ENCODE results near the gene BDH1.

The BDH1 gene

DNA sequence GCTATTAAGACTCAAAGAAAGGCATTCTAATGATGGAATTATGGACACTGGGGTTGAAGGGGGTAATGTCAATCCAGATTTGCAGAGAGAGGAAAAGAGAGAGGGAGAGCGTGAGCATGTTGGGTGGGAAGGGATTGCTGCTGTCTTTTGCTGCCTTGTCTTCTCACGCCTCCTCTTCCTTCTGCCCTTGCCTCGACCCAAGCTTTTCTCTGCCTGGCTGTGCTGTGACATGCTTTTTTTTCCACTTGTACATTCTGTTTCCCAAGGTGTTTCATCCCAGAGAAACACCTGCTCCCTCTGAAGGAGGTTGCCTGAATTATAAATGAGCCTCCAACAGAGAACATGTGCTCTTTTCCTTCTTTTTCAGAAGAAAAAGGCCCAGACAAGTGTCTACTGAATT is 80.3 kb downstream of the BDH1 start:
- no peak overlapping the region for H3K4me3 ChIP-seq (ENCODE audit: low read length)
- no peak for DNase-seq (ENCODE audit: low read depth, low spot score)

DNA sequence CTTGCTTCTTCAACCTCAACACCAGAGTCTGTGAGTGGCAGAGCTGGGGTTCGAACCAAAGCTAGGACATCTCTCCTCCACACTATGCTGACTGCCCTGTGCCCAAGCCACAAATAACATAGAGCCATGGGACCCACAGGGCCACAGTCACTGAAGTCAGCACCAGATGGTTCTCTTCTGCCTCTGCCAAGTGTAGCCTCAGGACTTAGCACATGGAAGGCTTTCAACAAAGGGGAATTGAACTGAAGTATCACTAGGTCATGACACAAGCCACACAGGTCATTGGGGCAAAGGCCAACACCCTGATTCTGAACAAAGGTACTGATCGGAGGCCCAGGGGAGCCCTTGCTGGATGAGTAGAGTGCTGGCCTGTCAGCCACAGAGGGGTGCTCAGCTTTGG is 83.6 kb downstream of the BDH1 start:
- DNase-seq (ENCODE audit: low read depth, low spot score): no peak
- no peak overlapping the region for H3K4me3 ChIP-seq (ENCODE audit: low read length)

DNA sequence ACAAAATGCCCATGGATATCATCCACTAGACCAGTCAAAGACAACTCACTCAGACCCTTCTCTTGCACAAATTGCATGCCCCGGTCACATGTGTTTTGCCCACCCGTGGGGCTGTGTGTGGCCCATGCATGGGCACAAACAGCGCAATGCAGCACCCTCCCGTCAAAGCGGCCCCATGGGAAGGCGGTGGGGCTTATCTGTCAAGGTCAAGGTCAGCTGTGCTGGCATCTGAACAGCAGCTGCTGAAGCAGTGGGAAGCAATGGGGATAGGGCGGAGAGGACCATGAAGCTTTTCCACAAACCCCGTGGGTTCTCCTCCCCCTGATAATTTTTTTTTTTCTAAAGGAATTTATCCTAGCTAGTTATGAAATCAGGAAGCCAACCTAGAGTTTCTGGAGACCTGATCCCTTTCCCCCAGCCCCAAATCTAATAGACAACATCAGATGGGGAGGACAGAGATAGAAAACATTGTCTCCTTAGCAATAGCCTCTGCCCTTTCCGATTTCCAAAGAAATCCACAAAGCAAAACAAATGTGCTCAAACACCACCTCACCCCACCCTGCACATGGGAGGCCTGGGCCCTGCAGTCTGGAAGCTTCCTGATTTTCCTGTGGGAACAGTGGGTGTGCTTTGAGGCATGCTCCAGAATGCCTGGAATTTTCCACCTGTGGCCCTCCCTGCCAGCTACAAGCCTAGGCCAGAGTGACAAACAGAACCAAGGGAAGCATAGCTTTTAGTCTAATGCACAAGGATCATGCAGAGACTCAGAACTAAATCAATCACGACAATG is 84.4 kb downstream of the BDH1 start:
- no peak overlapping the region for H3K4me3 ChIP-seq (ENCODE audit: low read length)
- DNase-seq (ENCODE audit: low read depth, low spot score): no peak

DNA sequence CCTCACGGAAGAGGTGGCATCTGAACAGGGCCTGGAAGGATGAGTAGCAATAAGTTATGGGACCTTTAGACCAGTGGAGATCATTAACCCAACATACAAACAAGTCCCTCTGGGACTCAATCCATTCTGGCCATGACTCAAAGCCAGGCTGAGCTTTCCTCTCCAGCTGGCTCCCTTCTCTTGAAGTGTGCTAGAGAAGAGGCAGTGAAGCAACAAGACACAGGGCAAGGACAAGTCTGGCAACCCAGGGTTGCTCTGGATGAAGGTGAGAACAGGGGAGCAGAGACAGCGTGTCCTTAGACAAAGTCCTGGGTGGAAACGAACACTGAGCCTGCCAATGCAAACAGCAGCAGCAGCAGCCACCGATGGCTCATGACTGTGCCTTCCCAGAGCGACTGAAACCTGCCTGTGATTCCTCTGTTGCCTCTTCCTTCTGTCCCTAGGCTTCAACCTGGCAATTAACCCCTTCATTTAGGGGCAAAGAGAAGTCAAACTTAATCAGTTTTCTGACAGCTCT is 86.8 kb downstream of the BDH1 start:
- DNase-seq (ENCODE audit: low read depth, low spot score): no peak

DNA sequence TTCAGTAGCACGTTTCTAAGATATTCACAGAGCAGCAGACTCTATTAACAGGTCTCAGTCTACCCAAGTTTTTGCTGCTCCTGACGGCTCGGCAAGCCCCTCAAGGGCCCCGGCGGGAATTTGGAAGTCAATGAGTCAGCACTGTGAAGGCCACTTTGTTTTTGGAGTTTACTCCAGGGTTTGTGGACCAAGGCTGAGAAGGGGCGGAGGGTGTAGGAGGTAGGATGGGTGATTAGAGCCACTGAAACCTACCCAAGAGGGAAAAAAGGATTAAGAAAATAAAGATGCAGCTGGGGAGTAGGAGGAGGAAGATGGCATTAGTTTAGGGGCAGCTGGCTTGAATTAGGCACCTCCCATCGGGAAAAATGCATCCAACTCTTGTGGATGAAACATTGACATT is 87.6 kb downstream of the BDH1 start:
- no peak overlapping the region for H3K4me3 ChIP-seq (ENCODE audit: low read length)
- no peak for DNase-seq (ENCODE audit: low read depth, low spot score)

More for the DNA sequence above, 86.8 kb downstream of the BDH1 start:
- H3K4me3 ChIP-seq (ENCODE audit: low read length): no peak overlapping the region

DNA sequence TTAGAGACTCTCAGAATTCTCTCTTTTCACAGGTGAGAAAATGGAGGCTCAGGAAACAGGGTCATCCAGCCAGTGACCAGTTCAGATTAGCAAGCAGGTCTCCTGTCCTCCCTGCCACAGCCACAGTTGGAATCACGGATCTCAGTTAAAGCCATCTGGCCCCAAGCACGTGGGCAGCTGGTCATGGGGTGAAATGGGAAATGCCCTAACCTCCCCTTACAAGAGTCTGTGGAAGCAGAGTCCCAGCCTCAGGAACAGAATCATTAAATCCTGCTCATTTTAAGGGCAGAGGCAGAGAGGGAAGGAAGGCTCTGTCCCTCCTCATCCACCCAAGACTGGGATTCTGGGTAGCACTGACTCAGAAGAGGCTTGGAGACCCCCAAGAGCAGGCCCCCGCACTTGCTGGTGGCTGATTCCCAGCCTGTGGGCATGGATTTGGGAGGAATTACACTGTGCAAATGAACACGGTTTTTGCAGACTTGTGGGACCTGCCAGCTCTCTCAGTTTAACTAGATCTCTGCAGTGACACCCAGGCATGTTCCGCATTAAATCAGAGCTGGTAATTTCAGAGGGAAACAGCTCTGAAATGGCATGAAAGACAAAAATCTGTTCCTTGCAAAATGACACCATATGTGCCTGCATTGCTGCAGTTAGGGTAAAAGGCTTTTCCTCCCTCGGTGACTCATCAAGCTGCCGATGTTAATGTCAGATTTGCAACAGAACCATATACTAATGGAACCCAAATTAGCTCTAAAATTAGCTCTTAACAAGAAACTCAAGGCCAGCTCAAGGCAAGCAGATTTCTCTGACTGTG is 89.0 kb downstream of the BDH1 start:
- H3K4me3 ChIP-seq (ENCODE audit: low read length): no peak overlapping the region
- no peak for DNase-seq (ENCODE audit: low read depth, low spot score)

DNA sequence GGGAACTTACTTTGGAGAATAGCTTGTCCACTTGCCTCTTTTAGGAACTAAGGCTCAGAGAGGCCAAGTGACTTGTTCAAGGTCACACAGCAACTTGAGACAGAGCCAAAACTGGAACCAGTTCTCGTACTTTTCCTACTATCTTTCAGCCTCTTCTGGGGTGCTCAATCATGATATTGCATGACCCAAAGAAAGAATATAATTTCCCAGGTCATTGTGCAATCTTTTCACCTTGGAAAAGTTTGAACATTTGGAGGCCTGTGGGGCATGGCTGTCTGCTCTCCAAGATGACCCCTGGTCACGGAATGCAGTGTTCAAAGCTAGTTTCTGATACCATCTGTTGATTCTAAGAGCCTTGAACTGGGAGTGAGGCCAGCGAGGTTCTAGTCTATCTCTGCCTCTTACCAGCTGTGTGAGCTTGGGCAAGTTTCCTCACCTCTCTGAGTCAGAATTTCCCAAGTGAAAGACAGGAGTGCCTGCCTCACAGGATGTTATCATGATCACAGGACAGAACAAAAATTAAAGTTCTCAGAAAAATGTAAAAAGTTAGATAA is 89.7 kb downstream of the BDH1 start:
- no peak overlapping the region for H3K4me3 ChIP-seq (ENCODE audit: low read length)
- DNase-seq (ENCODE audit: low read depth, low spot score): no peak

DNA sequence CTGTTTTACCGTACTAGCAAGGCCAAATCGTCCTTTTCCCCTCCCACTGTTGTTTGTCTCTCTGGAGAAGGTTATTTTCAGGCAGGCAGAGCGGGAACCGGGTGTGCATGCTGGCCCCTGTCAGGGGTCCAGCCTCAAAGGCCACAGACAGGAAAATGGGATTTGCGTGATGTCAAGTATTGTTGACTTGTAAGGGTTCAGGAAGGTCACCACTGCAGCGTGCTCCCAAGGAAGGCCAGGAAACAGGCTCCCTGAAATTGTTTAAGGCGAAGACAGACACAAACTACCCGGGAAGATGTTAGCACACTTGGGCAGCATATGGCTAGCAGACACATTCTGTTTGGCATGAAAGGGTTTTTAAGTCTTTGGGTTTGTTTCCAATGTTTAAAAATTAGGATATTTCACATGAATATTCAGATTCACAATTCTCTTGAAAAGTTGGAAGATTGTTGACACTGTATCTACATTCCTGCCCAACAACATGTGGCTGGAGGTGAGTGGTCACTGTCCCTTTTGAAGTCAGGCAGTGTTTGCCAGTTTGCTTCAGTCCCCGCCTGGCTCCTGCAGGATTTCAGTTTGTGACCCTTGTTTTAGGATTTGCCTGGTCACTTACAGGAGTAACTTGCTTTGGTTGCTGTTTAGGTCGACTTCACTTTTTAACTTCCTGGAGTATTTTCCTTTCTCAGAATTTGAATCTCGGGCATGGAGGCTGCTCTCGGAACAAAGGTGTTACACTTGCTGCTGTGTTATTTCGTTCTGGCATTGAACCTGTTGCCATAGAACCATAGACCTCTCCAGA is 90.4 kb downstream of the BDH1 start:
- no peak overlapping the region for H3K4me3 ChIP-seq (ENCODE audit: low read length)
- DNase-seq (ENCODE audit: low read depth, low spot score): no peak

DNA sequence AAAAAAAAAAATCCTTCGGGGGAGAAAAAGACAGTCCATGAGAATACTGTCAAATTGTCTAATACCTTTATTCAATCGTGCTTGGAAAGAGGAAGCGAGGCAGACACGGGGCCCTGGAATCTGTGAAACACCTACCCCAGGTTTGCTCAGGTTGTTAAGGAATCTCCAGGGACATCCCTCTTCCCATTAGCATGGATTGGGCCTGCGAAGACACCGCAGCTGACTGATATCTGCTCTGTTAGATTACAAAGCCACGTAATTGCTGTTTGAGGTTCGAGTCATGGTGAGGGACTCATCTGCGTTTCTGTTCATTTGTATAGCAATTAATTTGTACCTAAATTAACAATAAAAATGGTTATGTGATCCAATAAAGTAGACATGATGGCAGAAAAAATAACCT is 91.0 kb downstream of the BDH1 start:
- no peak overlapping the region for H3K4me3 ChIP-seq (ENCODE audit: low read length)

DNA sequence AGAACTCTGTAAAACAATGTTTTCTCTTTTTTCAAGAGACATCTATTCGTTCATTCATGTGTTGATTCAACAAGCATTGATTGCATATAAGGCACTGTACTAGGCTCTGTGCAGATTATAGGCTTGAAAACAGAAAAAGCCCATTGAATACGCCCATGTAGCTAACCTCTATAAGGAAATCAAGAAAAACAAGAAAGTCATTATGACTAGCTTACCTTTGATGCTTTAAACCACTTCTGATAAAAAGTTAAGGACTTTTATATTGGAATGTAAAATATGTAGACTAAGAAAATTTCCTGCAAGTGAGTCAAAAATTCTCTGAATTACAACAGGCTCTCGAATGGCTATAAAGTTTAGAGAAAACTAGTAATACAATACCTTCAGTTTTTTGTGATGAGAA is 92.5 kb downstream of the BDH1 start:
- no peak overlapping the region for H3K4me3 ChIP-seq (ENCODE audit: low read length)
- no peak for DNase-seq (ENCODE audit: low read depth, low spot score)

More for the DNA sequence above, 91.0 kb downstream of the BDH1 start:
- no peak for DNase-seq (ENCODE audit: low read depth, low spot score)

DNA sequence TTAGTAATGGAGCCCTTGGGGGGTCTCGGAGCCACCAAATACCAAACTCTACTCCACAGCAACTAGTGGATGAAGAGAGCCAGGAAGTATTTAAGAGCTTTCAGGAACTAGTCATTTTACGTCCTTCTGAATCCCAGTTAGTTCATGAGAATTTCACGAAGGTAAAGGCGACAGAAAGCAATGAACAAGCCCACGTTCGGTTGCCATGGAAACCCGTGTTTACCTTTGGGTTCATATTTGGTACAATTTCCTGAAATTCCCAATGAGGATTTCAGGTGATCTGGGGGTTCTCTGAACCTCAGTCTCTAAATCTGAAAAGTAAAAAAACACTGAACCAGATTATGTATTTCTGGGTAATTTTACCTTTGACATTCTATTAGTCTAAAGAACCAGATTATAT is 93.0 kb downstream of the BDH1 start:
- DNase-seq (ENCODE audit: low read depth, low spot score): no peak
- no peak overlapping the region for H3K4me3 ChIP-seq (ENCODE audit: low read length)

DNA sequence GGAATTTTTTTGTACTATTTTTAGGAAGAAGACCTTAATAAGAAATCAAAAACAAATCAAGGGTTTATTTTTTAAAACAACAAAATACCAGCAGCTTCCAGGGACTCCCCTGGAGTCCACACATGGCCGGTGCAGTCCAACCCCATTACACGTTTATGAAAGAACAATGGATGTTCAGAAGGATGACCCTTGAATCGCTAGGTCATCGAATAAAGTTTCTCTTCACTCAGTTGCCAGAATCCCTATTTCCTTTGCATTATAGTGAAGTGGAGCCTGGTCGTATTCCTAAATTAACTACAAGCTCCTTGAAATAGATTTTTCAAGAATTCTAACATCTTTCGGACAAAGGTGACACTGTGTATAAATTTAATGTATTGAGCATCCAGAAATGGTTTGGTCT is 95.1 kb downstream of the BDH1 start:
- H3K4me3 ChIP-seq (ENCODE audit: low read length): no peak overlapping the region
- DNase-seq (ENCODE audit: low read depth, low spot score): no peak

DNA sequence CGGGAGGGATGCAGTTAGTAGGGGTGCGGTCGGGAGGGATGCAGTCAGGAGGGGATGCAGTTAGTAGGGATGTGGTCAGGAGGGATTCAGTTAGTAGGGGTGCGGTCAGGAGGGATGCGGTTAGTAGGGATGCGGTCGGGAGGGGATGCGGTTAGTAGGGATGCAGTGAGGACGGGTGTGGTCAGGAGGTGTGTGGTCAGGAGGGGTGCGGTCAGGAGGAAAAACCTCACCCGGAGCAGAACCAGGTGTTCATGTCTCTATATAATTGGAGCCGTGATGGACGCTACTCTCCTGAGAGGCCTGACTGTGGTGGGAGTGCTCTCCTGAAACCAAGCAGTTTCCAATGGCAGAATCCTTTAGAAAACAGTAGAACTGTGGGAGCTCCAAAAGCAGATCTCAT is 95.8 kb downstream of the BDH1 start:
- no peak overlapping the region for H3K4me3 ChIP-seq (ENCODE audit: low read length)
- peak; percentile 81 for DNase-seq (ENCODE audit: low read depth, low spot score)

Measured in Jurkat, Clone E6-1 (cell line).